GM19025 (cell line): ENCODE measurements around the gene CKB.
A peak's percentile ranks its signal among the peaks of the same experiment; 100 is the strongest.

Experiments used
- ATAC-seq: cut with Tn5 transposase; IDR thresholded peaks from one replicate; pipeline ENCODE4 v1.9.1; 2021; ENCODE audit warnings: mild to moderate bottlenecking, low read depth, moderate library complexity; ENCODE audit not compliant: unreplicated experiment

Gene CKB

DNA sequence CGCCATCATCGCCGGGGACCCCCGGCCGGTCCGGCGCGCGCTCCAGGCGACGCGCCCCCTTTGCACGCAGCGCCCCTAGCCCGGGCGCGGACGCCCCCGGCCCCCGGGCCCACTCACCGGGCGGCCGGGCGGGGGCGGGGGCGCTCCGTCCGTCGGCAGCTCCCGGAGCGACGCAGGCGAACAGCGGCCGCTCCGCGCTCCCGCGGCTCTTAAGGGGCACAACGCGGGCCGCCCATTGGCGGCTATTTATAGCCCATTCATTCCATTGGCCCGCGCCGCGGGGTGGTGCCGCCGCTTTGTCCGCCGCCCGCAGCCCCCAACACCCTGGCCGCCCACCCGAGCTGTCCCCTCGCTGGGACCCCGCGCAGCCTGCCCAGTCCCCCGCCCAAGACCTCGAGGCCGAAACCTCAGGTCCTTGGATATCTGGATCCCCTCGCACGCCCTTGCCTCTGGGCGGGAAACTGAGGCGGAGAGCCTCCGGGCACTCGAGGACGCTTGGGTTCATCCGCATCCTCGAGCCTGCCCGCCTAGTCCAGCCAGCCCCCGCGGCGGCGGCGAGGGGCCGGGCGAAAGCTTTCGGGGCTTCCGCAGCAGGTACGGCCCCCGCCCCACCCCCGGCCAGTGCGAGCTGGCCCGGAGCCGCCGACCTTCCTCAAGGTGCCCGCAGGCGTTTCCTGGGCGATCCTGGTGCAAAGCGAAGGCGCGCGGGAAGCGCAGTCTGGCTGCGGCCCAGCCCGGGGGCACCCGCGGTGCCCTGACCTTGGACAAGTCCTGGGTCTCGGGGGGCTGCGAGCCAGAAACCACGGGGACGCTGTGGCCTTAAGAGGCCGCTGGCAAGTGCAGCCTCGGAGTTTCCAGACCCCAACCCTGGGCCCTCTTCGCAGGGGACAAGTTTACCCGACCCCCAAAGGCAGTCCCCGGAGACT lies at the start of gene CKB:
CKB (minus strand) TSS at position 182 of the 926 bp plus-strand sequence. CDS start 337 bp downstream, outside the sequence.
- ATAC-seq, result no peak

DNA sequence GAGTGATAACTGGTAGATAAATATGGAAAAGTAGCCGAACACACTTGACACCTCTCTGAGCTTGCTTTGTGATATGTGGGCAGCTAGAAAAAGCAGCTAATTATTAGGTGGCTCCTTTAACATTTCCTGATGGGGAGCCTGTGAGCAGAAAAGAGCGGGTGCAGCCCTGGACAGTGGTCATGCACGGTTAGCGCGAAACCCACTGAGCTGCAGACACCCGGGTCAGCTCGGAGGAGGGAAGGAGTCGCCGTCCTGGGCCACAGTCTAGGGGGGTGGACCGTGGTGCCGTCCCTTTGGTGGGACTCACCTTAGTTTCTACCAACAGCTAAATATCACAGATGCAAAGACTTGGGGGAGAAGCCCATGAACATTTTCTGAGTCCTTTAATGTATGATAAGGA lies 46.8 kb upstream of the CKB start:
- no peak for ATAC-seq

DNA sequence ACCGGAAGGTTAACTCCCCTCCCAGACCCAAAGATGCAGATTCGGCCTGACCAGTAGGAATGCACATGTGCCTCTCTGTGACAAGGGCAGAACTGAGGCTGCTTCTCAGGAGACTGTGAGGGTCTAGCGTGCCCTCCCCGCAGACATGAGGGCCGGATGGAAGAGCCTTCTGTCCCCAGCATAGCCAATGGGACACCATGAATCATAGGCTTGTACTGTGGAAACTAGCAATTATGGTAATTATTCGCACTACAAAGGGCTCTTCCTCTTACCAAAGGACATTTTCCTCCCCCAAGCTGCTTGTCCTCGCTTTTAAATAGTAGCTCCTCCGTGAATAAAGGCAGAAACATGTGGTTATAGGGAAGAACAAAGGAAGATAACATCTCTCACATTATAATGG lies 46.3 kb upstream of the CKB start:
- ATAC-seq, result no peak

DNA sequence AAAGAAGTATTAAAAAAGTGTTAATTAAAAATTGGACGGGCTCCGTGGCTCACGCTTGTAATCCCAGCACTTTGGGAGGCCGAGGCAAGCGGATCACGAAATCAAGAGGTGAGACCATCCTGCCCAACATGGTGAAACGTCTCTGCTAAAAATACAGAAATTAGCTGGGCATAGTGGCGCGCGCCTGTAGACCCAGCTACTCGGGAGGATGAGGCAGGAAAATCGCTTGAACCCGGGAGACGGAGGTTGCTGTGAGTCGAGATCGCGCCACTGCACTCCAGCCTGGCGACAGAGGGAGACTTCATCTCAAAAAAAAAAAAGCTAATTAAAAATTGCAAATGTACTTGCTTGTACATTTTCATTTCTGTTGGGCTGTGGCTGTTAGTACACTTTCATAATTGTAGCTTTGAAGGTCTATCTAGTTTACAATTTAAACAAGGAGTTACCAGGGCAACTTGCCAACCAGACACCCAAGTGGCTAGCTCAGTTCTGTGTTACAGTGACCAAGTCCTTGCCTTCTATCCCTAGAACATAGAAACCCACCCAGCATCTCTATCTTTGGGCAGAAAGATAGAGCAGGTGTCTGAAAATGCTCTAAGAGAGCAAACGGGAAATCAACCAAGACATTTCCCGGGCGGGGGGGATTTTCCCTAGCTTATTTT lies 41.3 kb upstream of the CKB start:
- ATAC-seq, result no peak

DNA sequence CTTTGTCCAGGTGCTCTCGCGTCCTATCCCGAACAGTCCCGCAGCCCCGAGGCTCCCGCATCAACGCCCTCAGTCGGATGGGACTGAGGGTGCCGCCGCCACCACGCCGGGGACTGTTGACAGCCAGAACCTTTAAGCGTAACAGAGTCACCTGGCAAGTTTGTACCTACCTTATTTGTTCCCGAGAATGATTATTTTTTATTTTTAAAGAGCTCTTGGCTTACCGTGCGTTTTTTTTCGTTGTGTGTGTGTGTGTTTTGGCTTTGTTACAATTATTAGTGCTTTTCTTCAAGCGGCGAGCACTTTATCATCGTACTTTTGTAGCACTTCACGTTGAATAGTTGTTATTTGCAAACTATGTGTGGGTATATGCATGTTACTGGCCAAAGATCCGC lies 40.6 kb upstream of the CKB start:
- no peak for ATAC-seq

DNA sequence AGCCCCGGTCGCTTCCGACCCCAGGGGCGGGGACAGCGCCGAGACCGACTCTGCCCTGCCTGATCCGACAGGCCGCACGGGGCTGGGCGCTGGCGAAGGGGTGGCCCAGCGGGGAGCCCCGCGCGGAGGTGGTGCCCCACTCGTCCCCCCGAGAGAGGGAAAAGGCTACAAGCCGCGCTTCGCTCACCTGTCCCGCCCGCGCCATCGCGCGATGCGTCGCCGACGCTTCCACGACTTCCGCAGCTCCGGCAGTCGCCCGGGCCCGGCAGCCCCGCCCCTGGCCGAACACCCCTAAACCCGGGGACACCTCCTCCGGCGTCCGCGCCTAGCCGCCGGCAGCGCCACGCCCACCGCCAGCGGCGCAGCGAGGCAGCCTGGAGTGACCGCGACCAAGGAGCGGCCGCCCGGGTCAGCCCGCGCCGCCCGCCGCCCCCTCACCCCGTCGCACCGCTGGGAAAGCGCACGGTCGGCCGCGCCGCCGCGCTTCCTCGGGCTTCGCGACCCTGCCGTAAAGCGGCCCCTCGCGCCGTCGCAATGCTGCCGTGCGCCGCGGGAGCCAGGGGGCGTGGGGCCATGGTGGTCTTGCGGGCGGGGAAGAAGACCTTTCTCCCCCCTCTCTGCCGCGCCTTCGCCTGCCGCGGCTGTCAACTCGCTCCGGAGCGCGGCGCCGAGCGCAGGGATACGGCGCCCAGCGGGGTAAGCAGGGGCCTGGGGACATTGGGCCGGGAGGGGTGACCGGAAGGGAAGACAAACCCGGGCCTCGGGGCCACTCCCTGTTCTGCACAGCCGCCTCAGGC lies 40.0 kb upstream of the CKB start, which contains the start of the genes BAG5 and COA8:
BAG5 (minus strand) TSS at position 229 of the 797 bp plus-strand sequence. CDS start 1,493 bp downstream, outside the sequence.
COA8 (plus strand) TSS at position 532 of the 797 bp plus-strand sequence; CDS start at position 574, 42 bp downstream.
- ATAC-seq, result peak; percentile 79

DNA sequence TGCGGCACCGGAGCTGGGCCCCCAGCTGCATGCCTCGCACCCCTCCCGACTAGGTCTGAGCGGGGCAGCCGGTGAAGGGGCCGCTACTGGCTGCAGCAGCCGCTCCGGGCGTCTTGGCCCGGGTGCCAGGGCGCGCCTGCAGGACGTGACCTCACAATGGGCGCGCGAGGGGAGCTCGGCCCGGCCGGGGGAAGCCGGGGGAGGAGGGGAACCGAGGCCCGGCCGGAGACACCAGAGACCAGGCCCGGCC lies 39.5 kb upstream of the CKB start:
- no peak for ATAC-seq

DNA sequence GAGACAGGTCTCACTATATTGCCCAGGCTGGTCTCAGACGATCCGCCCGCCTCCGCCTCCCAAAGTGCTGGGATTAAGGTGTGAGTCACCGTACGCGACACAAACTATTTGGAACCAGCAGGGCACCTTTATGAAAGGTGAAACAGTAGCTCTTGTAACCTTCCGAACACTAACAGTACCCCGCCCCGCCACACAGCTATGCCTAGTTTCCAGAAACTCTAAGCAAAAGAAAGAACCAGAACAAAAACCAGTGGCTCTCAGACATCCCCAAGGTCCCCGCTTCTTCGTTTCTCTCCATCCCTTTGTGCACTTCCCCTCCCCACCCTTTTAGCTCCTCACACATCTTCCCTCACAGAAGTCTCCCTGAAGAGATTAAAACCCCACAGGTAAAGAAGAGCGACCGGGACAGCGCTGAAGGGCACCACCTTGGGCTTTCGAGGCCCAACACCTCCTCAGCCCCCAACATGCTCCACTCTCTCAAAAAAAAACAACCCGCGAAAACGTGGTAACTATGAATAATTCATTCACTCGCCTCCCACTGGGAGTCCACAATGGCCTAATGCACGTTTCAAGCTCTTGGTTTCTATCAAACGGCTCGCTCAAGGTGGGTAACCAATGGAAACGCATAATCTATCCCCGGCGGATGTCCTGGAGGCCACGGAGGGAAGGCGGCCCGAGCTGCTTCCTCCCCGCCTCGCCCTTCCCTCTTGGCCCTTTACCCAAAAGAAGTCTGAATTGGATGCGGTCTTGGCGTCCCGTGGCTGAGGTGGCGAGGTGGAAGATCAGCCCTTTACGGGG lies 39.0 kb upstream of the CKB start:
- peak; percentile 5 for ATAC-seq

DNA sequence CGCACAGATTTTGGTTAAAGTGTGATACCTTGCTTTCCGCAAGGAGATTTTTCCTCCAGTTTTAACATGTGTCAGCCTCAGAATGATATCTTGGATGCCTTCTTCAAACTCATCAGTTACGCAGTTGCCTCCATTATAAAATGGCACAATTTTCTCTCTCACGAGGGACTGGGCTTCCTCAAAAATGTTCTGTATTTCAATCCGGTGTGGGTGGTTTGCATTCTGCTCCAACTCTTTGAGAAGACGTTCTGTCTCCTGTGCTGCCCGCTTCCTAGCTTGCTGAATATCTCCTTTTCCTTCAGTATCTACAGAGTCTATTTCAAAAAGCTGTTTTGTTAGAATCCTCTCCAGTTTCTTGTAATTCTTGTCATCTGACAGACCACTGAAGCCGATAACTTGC lies 38.1 kb upstream of the CKB start:
- ATAC-seq, result no peak

DNA sequence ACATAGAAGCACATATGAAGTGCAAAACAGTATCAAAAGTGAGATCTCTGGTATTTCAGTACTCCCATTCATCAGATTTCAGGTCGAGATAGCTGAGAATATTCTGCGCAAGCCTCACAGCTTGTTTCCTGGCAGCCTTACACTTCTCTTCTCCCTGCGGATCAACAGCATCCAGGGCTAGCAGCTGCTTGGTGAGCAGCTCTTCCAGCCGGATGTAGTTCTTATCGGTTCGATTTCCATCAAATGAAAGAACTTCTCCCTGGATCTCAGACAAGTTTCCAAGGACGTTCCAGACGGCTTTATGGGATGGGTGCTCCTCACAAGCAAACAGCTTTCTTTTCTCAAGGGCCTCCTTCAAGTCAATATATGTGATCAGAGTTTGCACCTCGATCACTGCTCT lies 37.1 kb upstream of the CKB start:
- no peak for ATAC-seq

DNA sequence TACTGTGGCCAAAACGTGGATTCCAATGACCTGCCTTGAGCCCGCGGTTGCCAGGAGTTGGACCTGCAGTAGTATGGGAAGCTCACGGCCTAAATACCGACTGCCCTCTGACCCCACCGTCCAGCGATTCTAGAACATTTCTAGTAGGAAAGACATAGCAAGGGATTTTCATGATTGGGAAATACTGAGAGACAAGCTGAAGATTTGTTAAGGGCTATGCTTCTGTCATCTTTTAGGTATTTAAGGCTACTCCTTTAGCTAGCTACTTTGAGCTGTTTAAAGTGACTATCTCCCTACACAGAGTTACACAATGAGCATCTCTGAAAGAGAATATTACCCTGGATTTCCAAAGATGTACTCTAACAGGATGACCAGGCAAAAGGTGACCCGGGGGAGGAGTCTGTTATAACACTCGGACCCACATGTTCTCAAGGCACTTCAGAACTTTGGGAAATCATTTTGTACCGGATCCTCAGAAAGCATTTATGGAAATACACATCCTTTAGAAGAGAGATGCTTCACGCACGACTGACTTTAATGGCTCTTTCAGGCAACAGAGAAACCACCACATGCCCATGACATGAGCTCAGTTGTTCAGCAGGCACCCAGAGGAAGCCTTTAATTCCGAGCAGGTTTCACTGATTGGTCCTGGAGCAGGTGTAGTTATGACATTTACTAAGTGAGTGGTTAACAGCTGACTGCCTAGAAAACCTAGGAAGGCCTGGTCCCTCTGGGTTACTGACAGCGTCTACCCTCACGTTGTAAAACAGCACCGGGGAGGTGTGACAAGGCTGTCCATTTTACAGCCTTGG lies 35.6 kb upstream of the CKB start:
- ATAC-seq, result no peak

DNA sequence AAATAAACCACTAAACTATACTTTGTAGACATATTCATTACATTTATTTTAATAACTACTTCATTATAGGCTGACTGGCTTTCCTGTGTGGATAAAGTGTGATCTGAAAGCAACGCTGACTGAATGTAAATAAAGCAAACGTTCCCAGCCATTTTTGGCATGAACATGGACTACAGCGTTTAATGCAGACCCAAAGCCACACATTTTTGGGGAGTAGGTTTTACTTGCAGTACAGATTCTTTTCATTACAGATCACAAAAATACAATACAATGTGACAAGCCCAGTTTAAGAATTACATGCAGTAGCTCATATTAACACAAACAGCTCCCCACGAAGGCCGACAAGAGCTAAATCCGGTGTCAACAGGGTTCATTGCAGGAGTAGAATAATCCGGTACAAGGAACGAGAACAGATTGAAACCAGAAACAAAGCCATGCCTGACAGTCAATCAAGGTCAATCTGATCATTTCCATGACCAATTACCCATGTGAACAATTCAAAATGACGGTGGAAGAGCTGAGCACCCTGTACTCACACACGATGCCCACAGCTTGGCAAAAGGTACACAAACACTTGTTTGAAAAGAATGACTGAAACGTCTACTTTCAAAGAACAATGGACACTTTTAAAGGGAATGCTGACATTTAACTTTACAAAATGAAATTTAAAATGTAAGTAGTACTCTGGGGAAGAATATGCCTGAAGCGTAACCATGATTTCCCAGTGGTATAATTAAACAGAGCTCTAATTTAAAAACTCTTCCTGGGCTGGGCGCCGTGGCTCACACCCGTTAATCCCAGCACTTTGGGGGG lies 34.5 kb upstream of the CKB start:
- no peak for ATAC-seq

DNA sequence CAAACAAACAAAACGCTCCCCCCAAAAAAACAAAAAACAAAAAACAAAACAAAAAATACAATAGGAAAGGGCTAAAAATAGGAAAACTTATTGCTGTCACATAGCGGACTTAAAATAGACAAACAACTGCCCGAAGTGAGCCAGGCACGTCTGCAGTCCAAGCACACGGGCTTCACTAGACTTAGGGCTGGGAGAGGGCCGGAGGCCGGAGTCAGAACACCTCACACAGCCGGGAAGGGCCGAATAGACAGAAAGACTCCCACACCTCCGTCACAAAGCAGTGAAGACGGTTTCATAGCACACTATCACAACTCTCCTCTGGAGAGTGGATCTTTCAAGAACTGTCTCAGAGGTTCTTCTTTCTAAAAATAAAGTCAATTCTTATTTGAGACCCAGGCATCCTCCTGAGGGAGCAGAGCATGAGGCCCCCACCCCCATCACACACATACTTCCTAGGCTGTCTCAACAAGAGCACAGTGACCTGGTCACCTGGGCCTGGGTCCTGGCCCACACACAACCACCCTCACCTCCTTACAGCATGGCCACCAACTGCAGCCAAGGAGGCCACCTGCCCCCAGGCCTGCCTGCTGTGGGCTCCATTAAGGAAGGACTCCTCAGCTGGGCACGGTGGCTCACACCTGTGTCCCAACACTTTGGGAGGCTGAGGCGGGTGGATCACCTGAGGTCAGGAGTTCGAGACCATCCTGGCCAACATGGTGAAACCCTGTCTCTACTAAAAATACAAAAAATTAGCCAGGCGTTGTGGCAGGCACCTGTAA lies 33.1 kb upstream of the CKB start:
- ATAC-seq, result no peak

DNA sequence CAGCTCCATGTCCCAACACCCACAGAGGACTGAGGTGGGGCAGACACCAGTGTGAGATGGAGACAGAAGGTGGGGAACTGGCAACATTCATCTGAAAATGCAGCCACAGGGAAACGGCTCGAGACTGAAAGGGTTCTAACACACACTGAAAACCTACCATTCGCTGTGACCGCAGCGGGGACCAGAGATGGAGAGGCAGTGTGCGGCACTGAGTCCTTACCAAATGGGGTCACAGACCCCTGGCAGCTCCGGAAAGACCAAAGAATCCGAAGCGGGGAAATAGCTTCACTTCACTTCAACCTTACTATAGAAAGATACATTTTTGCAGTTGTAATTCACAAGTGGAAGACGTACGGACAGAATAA lies 30.2 kb upstream of the CKB start:
- no peak for ATAC-seq

DNA sequence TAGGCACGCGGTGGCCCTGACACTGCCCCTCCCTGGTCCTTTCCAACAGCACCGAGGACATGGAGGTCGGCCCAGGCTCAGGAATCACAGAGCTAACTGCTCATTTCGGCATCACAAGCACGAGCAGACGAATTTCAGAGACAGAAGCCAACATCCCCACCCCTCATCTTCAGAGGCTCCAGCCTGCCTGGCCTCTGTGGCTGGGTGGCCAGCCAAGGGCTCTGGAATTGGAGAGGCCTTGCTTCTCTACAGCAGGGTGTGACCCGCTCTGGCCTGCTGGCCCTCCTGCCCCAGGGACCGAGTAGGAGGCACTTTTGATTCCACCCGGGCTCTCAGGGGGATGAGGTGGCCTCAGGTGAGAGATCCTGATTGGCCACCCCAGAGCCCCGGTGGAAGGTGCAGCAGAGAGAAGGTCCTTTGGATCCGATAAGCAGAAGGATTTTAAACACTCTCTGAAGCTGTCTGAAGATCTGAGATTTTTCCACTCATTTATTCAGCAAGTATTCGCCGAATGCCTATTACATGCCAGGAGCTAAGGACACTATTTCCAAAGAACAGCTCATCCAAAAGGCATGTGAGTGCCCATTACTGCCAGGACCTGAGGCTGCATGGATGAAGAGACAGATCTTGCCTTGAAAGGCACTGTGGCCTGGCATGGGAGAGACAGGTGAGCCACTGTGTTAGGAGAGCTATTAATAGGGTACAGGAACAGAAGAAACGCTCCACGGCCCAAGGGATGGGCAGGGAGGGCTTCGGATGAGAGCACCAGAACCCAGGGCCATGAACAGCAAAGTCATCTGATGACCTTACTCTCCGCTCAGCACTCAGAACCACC lies 29.6 kb upstream of the CKB start:
- ATAC-seq, result no peak

DNA sequence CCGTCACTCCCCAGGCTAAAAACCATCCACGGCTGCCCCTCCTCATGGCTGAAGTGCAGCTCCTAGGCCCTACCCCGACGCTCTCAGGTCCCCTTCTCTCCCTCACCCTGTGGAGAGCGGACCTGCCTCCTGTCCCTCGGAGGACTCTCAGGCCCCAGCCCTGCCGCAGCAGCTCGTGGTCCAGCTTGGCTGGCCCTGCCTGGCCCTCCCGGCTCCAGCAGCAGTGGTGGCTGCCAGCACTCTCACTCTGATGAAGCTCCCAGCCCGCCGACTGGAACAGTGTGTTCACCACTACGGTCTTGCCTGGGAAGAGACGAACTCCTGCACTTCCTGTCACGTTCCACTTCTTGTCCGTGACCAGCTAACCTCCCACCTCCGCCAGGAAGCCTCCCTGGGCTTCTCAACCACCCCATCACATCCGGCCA lies 28.7 kb upstream of the CKB start:
- no peak for ATAC-seq
